Stimulated activated naive CD4-positive, alpha-beta T cell treated with Interleukin-2 at 50 U/mL for 16 hours (primary cell): Measurements from ENCODE around the gene IGFBP2.
"Not testable (repeated sequence)": the region's sequence is repeated elsewhere in the genome, so short reads cannot be mapped to it uniquely, and the experiment has no call there.

ENCODE experiments used
- DNase-seq: peaks from one replicate; lab custom pipeline; 2025; lab: John Stamatoyannopoulos, UW

The IGFBP2 gene

GRCh38 chr2:216632952-216633615 lies at the start of gene IGFBP2:
Gene IGFBP2, plus strand, starts transcription at chr2:216633420. Its CDS starts 104 bp downstream, at chr2:216633524.
- no peak for DNase-seq

- DNase-seq, result no peak
Measured at GRCh38 chr2:216583606-216584005, 49.6 kb upstream of the IGFBP2 start.

- no peak for DNase-seq
Measured at GRCh38 chr2:216584112-216584511, 49.1 kb upstream of the IGFBP2 start.

GRCh38 chr2:216585441-216585840 lies 47.8 kb upstream of the IGFBP2 start:
- no peak for DNase-seq

GRCh38 chr2:216588861-216589710 lies 44.1 kb upstream of the IGFBP2 start:
- no peak for DNase-seq

- no peak for DNase-seq
Measured at GRCh38 chr2:216589791-216590190, 43.4 kb upstream of the IGFBP2 start.

- no peak for DNase-seq
Measured at GRCh38 chr2:216590780-216591179, 42.4 kb upstream of the IGFBP2 start.

GRCh38 chr2:216591480-216591879 lies 41.7 kb upstream of the IGFBP2 start:
- no peak for DNase-seq

- no peak for DNase-seq
Measured at GRCh38 chr2:216594081-216594480, 39.1 kb upstream of the IGFBP2 start.

GRCh38 chr2:216596236-216596979 lies 36.8 kb upstream of the IGFBP2 start:
- DNase-seq, result no peak

GRCh38 chr2:216596980-216597509 lies 36.2 kb upstream of the IGFBP2 start:
- DNase-seq, result no peak

- not testable (repeated sequence) for DNase-seq
Measured at GRCh38 chr2:216597825-216598224, 35.4 kb upstream of the IGFBP2 start.

- no peak for DNase-seq
Measured at GRCh38 chr2:216601632-216602409, 31.4 kb upstream of the IGFBP2 start.

GRCh38 chr2:216603010-216603883 lies 30.0 kb upstream of the IGFBP2 start:
- no peak for DNase-seq

- DNase-seq, result no peak
Measured at GRCh38 chr2:216603884-216604245, 29.4 kb upstream of the IGFBP2 start.

- no peak for DNase-seq
Measured at GRCh38 chr2:216604458-216604857, 28.8 kb upstream of the IGFBP2 start.

- DNase-seq, result no peak
Measured at GRCh38 chr2:216606551-216607276, 26.5 kb upstream of the IGFBP2 start.

- DNase-seq, result no peak
Measured at GRCh38 chr2:216607277-216607560, 26.0 kb upstream of the IGFBP2 start.

- no peak for DNase-seq
Measured at GRCh38 chr2:216608525-216608924, 24.7 kb upstream of the IGFBP2 start.
